WERI-Rb-1 (cell line): ENCODE results near the gene ZBTB6.

ENCODE experiments used
- DNase-seq: peaks from one replicate; pipeline ENCODE4 v3.0.0-alpha.2; 2020
- H3K27ac ChIP-seq: fragments of 250-450 bp; sonication (Bioruptor Pico); 2 replicates; pipeline ENCODE4 v1.5.1; 2020; ENCODE audit warnings: mild to moderate bottlenecking, moderate library complexity
- H3K27me3 ChIP-seq: fragments of 250-450 bp; sonication (Bioruptor Pico); 2 replicates; pipeline ENCODE4 v1.5.1; 2021; ENCODE audit warnings: mild to moderate bottlenecking, low read depth, moderate library complexity; ENCODE audit not compliant: insufficient read depth, severe bottlenecking
- H3K36me3 ChIP-seq: fragments of 250-450 bp; sonication (Bioruptor Pico); 2 replicates; pipeline ENCODE4 v1.5.1; 2020; ENCODE audit warnings: mild to moderate bottlenecking, moderate library complexity
- H3K4me3 ChIP-seq: 2 replicates; pipeline ENCODE4 v1.5.1; 2011; ENCODE audit warnings: low read depth, mild to moderate bottlenecking, control low read depth, low read length
- H3K9me3 ChIP-seq: fragments of 250-450 bp; sonication (Bioruptor Pico); 2 replicates; pipeline ENCODE4 v1.5.1; 2021; ENCODE audit warnings: mild to moderate bottlenecking, moderate library complexity; ENCODE audit not compliant: severe bottlenecking
- CTCF ChIP-seq: IDR thresholded peaks from 2 replicates; pipeline ENCODE4 v1.5.1; 2011; ENCODE audit warnings: low read depth, mild to moderate bottlenecking, control low read depth, inconsistent platforms, low read length

ZBTB6 gene

GRCh38 chr9:122950263-122950662 lies 37.1 kb upstream of the ZBTB6 start:
- Histone ChIP-seq H3K9me3 (no peaks in the 10 kb centered on the region), H3K27me3 (no peaks in the 10 kb centered on the region), H3K36me3 (no peaks in the 10 kb centered on the region; the same call in none of the 2 replicates), H3K27ac (no peak overlapping the region), H3K4me3 (no peak overlapping the region)
- no peak for TF ChIP-seq CTCF
- DNase-seq = no peak

GRCh38 chr9:122949696-122950095 lies 36.6 kb upstream of the ZBTB6 start:
- DNase-seq = no peak
- Histone ChIP-seq H3K27me3 (no peaks in the 10 kb centered on the region), H3K4me3 (no peak overlapping the region), H3K27ac (no peak overlapping the region), H3K9me3 (no peaks in the 10 kb centered on the region), H3K36me3 (no peaks in the 10 kb centered on the region; the same call in none of the 2 replicates)
- TF ChIP-seq CTCF = no peak

GRCh38 chr9:122948313-122948712 lies 35.2 kb upstream of the ZBTB6 start:
- no peaks in the 10 kb centered on the region for H3K9me3 ChIP-seq
- no peak for DNase-seq
- H3K4me3 ChIP-seq = no peak overlapping the region
- H3K27me3 ChIP-seq = no peaks in the 10 kb centered on the region
- H3K27ac ChIP-seq = no peak overlapping the region
- TF ChIP-seq CTCF = no peak
- H3K36me3 ChIP-seq = no peaks in the 10 kb centered on the region; the same call in none of the 2 replicates

GRCh38 chr9:122946461-122947005 lies 33.4 kb upstream of the ZBTB6 start:
- no peak overlapping the region for H3K4me3 ChIP-seq
- no peaks in the 10 kb centered on the region for H3K9me3 ChIP-seq
- no peak overlapping the region for H3K27ac ChIP-seq
- DNase-seq = no peak
- no peaks in the 10 kb centered on the region; the same call in none of the 2 replicates for H3K36me3 ChIP-seq
- no peak for TF ChIP-seq CTCF
- H3K27me3 ChIP-seq = no peaks in the 10 kb centered on the region

- no peak overlapping the region for H3K27ac ChIP-seq
These were observed 32.1 kb upstream of the ZBTB6 start for GRCh38 chr9:122944960-122945888.

More at GRCh38 chr9:122944960-122945888, 32.1 kb upstream of the ZBTB6 start:
- Histone ChIP-seq H3K9me3 (no peaks in the 10 kb centered on the region), H3K4me3 (no peak overlapping the region), H3K36me3 (no peaks in the 10 kb centered on the region; the same call in 1 of the 2 replicates), H3K27me3 (no peaks in the 10 kb centered on the region)
- TF ChIP-seq CTCF = no peak
- no peak for DNase-seq
